ENCODE results near the gene SPACA6. TPM values are rescaled to one million over a fixed set of nuclear protein-coding genes. Genes with fewer than 3 reads are reported as not detected.

The SPACA6 gene
- total RNA-seq, 1 experiment from 2014 or later = 13.1 TPM

DNA sequence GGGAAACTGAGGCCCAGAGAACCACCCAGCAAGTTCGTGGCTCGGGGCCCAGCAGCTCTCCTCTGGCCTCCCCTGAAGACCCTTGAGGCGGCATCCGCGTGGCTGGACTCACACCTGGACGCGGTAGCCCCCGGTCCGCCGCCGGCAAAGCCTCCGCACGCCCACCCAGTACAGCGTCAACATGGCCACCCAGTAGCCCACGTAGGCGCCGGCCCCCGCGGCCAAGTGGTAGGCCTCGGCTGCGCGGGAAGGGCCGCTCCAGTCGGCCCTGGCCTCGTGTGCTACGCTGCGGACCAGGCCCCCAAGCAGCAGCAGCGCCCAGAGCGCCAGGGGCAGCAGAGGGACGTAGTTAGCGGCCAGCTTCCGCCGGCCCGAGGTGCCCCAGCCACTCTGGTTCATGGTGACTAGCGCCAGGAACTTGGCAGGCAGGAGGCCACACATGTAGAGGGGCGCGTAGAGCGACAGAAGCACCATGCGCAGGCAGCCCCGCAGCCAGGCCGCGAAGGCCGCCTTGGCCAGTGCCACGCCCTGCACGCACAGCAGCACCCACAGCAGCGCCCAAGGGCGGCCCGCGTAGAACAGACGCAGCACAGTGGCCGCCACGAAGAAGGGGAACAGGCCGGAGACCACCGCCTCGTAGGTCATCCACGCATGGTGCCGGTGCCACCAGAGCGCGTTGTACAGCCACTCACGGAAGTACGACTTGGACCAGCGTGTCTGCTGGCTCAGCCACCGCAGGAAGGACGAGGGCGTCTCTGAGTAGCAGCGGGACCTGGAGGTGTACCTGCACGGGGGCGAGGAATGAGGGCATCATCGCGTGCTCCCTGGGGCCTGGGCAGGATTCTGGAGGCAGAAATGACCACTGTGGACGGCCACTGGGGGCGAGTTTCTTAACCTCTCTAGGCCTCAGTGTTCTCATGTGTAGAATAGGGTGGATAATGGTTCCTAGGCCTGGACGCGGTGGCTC, 20.5 kb downstream of the SPACA6 start:
- Mint-ChIP-seq H3K36me3 (ENCODE audit: insufficient read depth, unreplicated experiment) (peaks cover 15% of the 10 kb centered on the region), H3K4me1 (ENCODE audit: insufficient read depth, unreplicated experiment) (peaks cover 35% of the 10 kb centered on the region), H3K27me3 (ENCODE audit: insufficient read depth, unreplicated experiment) (no peaks in the 10 kb centered on the region), H3K9me3 (ENCODE audit: unreplicated experiment) (peaks cover 7% of the 10 kb centered on the region), H3K27ac (ENCODE audit: low read depth, unreplicated experiment) (no peak overlapping the region), H3K4me3 (ENCODE audit: unreplicated experiment) (no peak overlapping the region)
- ChIA-PET CTCF (interaction anchor here (1.0 to 12.4 kb wide), 4 partner anchors 12 to 64 kb away, joined by 3 to 138 read pairs (median 5); no protein-coding TSS in a partner anchor), POLR2A (interaction anchor here (0.6 to 0.8 kb wide), 2 partner anchors 11 to 13 kb away, joined by 3 to 5 read pairs; no protein-coding TSS in a partner anchor)
- intact Hi-C loops (cut with micrococcal nuclease) = no loop called here
- BruUV-seq (replicated peaks) = no TSS peak
- TF ChIP-seq, protein P1, sequence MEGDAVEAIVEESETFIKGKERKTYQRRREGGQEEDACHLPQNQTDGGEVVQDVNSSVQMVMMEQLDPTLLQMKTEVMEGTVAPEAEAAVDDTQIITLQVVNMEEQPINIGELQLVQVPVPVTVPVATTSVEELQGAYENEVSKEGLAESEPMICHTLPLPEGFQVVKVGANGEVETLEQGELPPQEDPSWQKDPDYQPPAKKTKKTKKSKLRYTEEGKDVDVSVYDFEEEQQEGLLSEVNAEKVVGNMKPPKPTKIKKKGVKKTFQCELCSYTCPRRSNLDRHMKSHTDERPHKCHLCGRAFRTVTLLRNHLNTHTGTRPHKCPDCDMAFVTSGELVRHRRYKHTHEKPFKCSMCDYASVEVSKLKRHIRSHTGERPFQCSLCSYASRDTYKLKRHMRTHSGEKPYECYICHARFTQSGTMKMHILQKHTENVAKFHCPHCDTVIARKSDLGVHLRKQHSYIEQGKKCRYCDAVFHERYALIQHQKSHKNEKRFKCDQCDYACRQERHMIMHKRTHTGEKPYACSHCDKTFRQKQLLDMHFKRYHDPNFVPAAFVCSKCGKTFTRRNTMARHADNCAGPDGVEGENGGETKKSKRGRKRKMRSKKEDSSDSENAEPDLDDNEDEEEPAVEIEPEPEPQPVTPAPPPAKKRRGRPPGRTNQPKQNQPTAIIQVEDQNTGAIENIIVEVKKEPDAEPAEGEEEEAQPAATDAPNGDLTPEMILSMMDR (IDR thresholded peaks at IDR 0.05; ENCODE audit: unreplicated experiment) = no peak
- DNase-seq (ENCODE audit: unreplicated experiment) = no peak

DNA sequence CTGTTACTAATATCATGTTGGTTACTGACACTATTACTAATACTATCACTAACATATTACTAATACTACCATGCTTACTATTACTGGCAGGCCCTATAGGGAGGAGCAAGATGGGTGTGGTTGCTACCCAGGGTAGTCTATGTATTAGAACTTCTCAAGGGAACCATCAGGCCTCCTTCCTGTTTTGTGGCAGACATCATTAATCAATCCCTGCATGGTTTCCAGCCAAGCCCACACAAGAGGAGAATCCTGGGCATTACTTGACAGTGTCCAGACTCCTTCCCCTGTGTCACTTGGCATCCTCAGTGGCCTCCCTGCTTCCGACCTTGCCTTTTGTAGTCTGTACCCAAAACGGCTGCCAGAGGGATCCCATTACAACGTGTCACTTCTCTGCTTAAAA, 21.7 kb downstream of the SPACA6 start:
- intact Hi-C loops (cut with micrococcal nuclease) = no loop called here

DNA sequence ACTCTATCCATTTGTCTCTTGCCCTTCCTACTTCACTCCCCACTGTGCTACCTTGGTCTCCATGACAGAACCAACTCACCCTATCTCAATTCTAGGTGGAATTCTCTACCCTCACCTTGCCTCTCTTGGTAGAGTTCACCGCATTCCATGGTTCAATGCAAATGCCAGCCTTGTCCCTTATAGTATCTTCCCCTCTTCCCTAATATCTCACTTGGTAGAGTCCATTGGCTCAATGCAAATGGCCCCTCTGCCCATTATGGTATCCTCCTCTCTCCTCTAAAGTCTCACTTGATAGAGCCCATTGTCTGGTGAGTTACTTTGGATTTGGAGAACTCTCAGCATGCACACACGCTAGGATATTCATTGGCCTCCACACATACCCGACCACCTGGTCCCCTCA, 22.7 kb downstream of the SPACA6 start:
- H3K27me3 Mint-ChIP-seq (ENCODE audit: insufficient read depth, unreplicated experiment) = no peaks in the 10 kb centered on the region

More for the DNA sequence above, 21.7 kb downstream of the SPACA6 start:
- ChIA-PET CTCF (interaction anchor here (0.6 to 12.4 kb wide), 3 partner anchors 37 to 81 kb away, joined by 3 to 138 read pairs (median 4); no protein-coding TSS in a partner anchor), POLR2A (interaction anchor here (0.8 kb wide), 1 partner anchor 11 kb away, joined by 5 read pairs; no protein-coding TSS in a partner anchor)
- no peak overlapping the region for H3K27ac Mint-ChIP-seq (ENCODE audit: low read depth, unreplicated experiment)
- no peak overlapping the region for H3K4me3 Mint-ChIP-seq (ENCODE audit: unreplicated experiment)
- peaks cover 9% of the 10 kb centered on the region for H3K36me3 Mint-ChIP-seq (ENCODE audit: insufficient read depth, unreplicated experiment)
- no TSS peak for BruUV-seq (replicated peaks)
- peaks cover 7% of the 10 kb centered on the region for H3K9me3 Mint-ChIP-seq (ENCODE audit: unreplicated experiment)
- DNase-seq (ENCODE audit: unreplicated experiment) = no peak
- H3K27me3 Mint-ChIP-seq (ENCODE audit: insufficient read depth, unreplicated experiment) = no peaks in the 10 kb centered on the region
- H3K4me1 Mint-ChIP-seq (ENCODE audit: insufficient read depth, unreplicated experiment) = peaks cover 31% of the 10 kb centered on the region
- TF ChIP-seq, protein P1 (IDR thresholded peaks at IDR 0.05; ENCODE audit: unreplicated experiment) = no peak

More for the DNA sequence above, 22.7 kb downstream of the SPACA6 start:
- CTCF ChIA-PET = interaction anchor here (12.4 kb wide), 1 partner anchor 61 kb away, joined by 138 read pairs; no protein-coding TSS in a partner anchor
- POLR2A ChIA-PET = no interaction called here
- BruUV-seq (replicated peaks) = no TSS peak
- intact Hi-C loops (cut with micrococcal nuclease) = no loop called here
- Mint-ChIP-seq H3K4me1 (ENCODE audit: insufficient read depth, unreplicated experiment) (peaks cover 23% of the 10 kb centered on the region), H3K36me3 (ENCODE audit: insufficient read depth, unreplicated experiment) (peaks cover 9% of the 10 kb centered on the region), H3K9me3 (ENCODE audit: unreplicated experiment) (peaks cover 7% of the 10 kb centered on the region), H3K4me3 (ENCODE audit: unreplicated experiment) (no peak overlapping the region), H3K27ac (ENCODE audit: low read depth, unreplicated experiment) (no peak overlapping the region)
- DNase-seq (ENCODE audit: unreplicated experiment) = no peak
- TF ChIP-seq, protein P1 (IDR thresholded peaks at IDR 0.05; ENCODE audit: unreplicated experiment) = no peak
